MG63 (cell line): Measurements from ENCODE around the gene FMO2. TPM values are rescaled to one million over a fixed set of nuclear protein-coding genes. Genes with fewer than 3 reads are reported as not detected.
A peak's percentile ranks its signal among the peaks of the same experiment; 100 is the strongest.
"Not testable (repeated sequence)": the region's sequence is repeated elsewhere in the genome, so short reads cannot be mapped to it uniquely, and the experiment has no call there.

Experiments
- DNase-seq: peaks from one replicate; pipeline ENCODE4 v3.0.0-alpha.2; 2020
- H3K27me3 ChIP-seq: fragments of 250-450 bp; sonication (Bioruptor Pico); 2 replicates; pipeline ENCODE4 v1.5.1; 2020; ENCODE audit warnings: mild to moderate bottlenecking, moderate library complexity
- H3K36me3 ChIP-seq: fragments of 250-450 bp; sonication (Bioruptor Pico); 2 replicates; pipeline ENCODE4 v1.5.1; 2020; ENCODE audit warnings: mild to moderate bottlenecking, moderate library complexity
- H3K4me3 ChIP-seq: fragments of 250-450 bp; sonication (Bioruptor Pico); 2 replicates; pipeline ENCODE4 v1.5.1; 2020; ENCODE audit warnings: mild to moderate bottlenecking, moderate library complexity
- H3K9me3 ChIP-seq: fragments of 250-450 bp; sonication (Bioruptor Pico); 2 replicates; pipeline ENCODE4 v1.5.1; 2020; ENCODE audit warnings: mild to moderate bottlenecking, moderate library complexity
- total RNA-seq: library from RNA; depleted of rRNA; stranded (reverse); fragments of >200 nt; shearing (Covaris generic); gene quantifications from 2 replicates; pipeline ENCODE4 v1.2.3, GENCODE V29; 2014; ENCODE audit warnings: low replicate concordance

Gene FMO2
- total RNA-seq, 1 experiment from 2014 or later = not detected

DNA sequence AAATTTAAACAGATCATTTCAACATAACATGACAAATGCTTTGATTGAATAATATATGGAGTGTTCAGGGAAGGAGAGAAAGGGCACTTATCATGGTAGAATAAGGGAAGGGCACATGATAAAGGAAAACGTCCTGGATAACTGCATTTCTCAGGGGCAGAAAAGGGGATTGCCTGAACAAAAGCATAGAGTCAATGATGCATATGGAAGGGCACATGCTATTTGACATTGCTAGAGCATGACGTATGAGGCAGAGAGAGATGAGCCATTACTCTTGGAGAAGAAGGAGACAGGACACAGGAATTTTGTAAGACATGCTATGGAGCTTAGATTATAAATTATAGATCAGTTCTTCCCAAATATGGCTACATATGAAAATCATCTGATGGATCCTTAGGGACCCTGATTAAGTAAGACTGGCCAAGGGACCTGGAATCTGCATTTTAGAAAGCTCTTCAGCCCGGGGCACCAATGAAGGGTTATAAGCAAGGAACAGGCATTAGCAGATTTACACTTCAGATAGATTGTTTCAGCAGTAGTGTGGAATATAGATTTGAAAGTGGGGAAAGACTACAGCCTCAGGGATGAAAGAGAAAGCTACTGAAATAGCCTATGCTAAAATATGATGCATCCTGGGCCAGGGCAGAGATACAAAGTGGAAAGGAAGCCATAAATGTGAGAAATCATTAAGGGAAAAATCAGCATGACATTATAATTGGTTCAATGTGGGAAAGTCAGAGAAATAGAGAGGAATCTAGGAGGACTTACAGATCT, 21.3 kb downstream of the FMO2 start:
- H3K4me3 ChIP-seq = no peak overlapping the region
- no peaks in the 10 kb centered on the region for H3K9me3 ChIP-seq
- no peaks in the 10 kb centered on the region; the same call in 1 of the 2 replicates for H3K27me3 ChIP-seq
- H3K36me3 ChIP-seq = no peaks in the 10 kb centered on the region
- no peak for DNase-seq

DNA sequence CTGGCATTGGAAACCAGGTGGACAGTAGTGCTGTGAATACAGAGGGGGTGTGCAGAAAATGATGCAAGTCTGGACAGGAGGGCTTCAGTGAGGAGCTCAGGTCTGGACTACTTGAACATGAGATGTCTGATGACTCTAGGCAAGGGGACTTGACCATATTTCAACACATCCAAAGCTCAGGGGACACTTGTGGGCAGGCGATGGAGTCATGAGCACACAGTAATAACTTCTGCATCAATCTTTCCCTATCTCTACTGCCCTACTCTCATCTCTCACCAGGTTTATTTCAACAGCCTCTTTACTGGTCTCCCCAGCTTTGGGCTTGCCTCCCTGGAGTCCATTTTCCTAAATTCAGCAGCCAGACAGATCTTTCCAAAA, 21.9 kb downstream of the FMO2 start:
- Histone ChIP-seq H3K27me3 (no peaks in the 10 kb centered on the region; the same call in 1 of the 2 replicates), H3K4me3 (no peak overlapping the region), H3K36me3 (no peaks in the 10 kb centered on the region), H3K9me3 (no peaks in the 10 kb centered on the region)
- no peak for DNase-seq

GRCh38 chr1:171207377-171207776, 22.3 kb downstream of the FMO2 start:
- no peak for DNase-seq
- no peaks in the 10 kb centered on the region for H3K27me3 ChIP-seq
- no peaks in the 10 kb centered on the region for H3K9me3 ChIP-seq

DNA sequence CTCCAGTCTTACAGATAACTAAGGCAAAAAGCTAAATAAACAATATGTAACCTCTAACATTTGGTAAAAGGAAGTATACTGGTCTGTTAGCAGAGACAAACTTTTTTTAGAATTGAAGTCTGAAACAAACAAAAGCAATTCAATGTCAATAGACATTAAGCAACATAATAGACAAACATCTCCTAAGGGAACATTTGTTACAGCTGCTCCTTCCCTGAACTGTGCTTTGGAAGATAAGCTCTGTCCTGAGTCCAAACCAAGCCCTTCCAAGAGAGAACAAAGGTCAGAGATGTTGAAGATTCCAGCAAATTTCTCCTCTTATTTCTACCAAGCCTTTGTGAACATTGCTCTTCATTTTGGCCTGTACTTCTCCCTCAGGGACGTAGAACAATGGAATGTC, 25.3 kb downstream of the FMO2 start:
- no peaks in the 10 kb centered on the region for H3K36me3 ChIP-seq
- no peaks in the 10 kb centered on the region for H3K27me3 ChIP-seq
- H3K9me3 ChIP-seq = no peaks in the 10 kb centered on the region
- H3K4me3 ChIP-seq = no peak overlapping the region
- DNase-seq = no peak

More at GRCh38 chr1:171207377-171207776, 22.3 kb downstream of the FMO2 start:
- Histone ChIP-seq H3K4me3 (no peak overlapping the region), H3K36me3 (no peaks in the 10 kb centered on the region)

DNA sequence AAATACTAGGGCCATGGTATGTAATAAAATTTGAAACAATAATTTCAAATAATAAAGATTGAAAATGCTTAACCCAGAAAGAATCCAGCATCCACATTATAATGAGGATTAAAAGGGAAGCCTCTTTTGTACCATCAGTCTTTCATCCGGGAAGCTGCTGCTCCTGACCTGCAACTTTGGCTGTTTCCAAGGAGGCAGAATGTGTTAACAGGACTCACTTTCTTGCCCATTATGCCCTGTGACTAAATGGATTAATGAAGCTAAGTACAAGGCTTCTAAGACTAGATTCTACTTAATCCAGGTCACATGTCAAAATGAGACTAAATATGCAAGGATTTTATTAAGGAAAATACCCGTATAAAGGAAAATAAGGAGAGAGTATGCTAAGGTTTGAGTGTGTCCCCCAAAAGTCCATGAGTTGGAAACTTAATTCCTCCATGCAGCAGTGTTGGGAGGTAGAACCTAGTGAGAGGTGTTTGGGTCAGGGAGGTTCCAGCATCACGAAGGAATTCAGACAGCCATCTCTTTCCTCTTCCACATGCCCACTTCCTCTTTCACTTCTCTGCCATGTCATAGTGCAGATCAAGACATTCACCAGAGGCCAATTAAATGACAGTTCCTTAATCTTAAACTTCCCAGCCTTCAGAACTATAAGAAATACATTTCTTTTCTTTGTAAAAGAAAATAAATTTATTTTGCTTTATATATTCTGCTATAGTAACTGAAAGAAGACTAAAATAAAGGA, 27.7 kb downstream of the FMO2 start:
- no peaks in the 10 kb centered on the region for H3K9me3 ChIP-seq
- no peaks in the 10 kb centered on the region for H3K36me3 ChIP-seq
- no peak overlapping the region for H3K4me3 ChIP-seq
- H3K27me3 ChIP-seq = no peaks in the 10 kb centered on the region
- no peak for DNase-seq

DNA sequence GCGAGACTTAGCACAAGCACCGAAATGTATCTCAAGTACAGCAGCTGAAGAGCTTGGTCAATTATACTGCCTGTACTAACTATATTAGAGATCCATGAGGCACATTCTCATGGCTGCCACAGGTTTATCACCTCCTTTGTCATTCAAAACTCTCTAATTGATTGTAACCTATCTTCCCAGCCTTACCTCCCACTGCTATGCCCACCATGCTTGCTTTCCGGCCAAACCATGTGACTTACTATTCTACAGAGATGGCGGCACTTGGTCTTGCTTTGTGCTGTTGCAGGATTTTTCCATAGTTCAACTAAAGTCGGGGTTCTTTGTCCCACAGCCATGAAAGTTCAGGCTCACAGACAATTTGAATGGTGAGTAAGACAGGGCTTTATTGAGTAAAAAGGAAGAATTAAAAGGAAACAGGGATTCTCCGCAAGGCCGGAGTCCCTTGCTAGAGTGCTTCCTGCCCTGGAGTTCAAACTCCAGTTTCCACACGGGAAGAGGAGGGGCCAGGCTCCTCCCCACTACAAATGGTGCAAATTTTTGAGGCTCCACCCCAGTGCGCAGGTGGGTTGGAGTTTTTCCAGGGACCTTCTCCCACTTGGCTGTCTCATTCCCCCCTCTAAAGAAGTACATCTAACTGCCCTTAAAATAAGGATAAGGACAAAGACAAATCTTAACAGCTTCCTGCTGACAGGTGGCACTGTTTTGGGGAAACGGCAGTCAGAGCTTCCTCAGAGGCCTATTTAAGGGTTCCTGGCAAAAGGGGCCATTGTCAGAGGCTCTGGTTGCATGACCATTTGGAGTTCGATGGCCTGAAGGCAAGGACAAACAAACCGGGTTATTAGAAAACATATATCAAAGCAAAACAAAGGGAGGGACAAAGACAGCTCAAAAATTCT, 28.7 kb downstream of the FMO2 start:
- Histone ChIP-seq H3K27me3 (no peaks in the 10 kb centered on the region), H3K36me3 (no peaks in the 10 kb centered on the region), H3K4me3 (no peak overlapping the region), H3K9me3 (no peaks in the 10 kb centered on the region)
- no peak for DNase-seq

DNA sequence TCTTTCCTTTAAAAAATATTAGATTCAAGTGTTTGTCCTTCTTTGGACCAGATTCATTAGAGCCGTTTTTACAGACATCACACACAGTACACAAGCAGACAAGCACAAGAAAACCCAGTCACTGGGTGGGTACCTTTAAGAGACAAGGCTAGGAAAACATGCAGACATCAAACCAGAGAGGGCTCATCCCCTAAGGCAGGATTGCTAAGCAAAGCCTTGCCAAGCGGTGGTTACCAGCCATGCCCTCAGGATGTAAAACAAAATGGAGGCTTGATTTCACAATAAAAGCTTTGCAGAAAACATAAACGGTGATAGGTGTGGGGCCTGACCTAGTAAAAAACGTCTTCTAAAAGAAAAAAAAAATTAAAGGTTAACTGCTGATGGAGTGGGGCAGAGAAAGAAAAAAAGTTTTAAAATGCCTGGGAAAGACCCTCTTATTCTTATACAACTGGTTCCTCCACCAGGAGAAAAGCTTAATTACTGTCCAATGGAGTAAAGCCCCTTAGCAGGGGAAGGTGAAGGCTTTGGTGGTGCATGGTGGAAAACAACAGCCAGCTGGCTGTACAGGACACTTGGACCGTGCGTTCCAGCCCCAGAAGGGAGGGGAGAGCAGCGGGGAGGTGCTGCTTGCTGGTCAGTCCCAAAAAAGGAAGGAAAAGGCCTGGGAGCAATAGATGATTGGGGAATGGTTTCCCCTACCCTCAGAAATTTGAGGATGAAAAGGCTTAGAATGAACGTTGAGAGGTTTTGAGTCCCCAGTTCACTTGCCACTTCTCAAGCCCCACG, 32.8 kb downstream of the FMO2 start:
- H3K9me3 ChIP-seq = no peaks in the 10 kb centered on the region
- H3K27me3 ChIP-seq = no peaks in the 10 kb centered on the region
- no peak for DNase-seq
- H3K36me3 ChIP-seq = no peaks in the 10 kb centered on the region
- no peak overlapping the region for H3K4me3 ChIP-seq

DNA sequence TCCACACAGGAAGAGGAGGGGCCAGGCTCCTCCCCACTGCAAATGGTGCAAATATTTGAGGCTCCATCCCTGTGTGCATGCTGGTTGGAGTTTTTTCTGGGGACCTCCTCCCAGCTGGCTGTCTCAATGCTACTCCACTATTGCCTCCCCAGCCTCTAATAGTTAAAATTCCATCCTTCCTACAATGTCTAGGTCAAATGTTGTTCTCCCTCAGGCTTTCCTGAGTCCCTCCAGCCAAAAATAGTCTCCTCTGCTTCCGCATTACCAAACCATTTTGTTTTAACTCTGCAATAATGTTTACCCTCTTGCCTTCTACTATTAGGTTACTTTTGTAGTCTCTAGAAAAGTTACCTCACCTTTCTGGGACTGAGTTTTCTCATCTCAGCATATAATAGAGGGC, 33.6 kb downstream of the FMO2 start:
- DNase-seq = no peak
- no peaks in the 10 kb centered on the region for H3K9me3 ChIP-seq

DNA sequence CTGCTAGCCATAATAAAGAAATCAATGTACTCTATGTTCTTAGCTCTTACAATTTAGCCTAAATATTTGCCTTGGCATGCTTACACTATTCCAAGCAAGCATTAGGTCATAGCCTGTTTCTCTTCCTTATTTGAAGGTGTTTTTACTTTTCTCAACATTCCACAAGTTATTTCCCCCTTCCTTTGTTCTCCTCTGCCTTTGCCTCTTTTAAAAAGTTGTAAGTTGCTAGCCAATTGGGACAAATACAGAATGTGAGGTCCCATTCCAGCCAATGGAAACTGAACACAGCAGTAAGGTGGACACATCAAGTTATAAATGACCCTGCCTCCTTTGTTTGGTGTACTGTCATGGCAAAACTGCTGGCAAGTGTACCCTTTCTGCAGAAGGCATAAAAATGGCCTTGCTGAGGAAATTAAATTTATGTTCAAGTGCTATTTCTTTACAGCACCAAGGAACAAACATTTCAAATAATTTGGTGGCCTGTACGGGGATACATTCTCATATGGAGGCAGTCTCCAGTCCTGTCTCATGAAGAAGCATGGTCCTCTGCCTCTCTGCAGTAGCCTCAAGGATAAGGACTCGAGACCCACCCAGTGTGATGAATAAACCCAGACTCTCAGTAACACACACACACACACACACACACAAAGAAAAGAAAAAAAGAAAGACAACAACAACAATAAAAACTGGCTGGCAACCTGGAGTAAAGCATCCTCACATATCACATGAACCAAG, 34.4 kb downstream of the FMO2 start:
- DNase-seq = no peak
- H3K4me3 ChIP-seq = no peak overlapping the region
- no peaks in the 10 kb centered on the region for H3K36me3 ChIP-seq
- no peaks in the 10 kb centered on the region for H3K27me3 ChIP-seq
- H3K9me3 ChIP-seq = no peaks in the 10 kb centered on the region

More for the DNA sequence above, 33.6 kb downstream of the FMO2 start:
- Histone ChIP-seq H3K36me3 (no peaks in the 10 kb centered on the region), H3K4me3 (no peak overlapping the region), H3K27me3 (no peaks in the 10 kb centered on the region)

GRCh38 chr1:171220081-171220420, 35.0 kb downstream of the FMO2 start:
- no peaks in the 10 kb centered on the region for H3K27me3 ChIP-seq
- no peak overlapping the region for H3K4me3 ChIP-seq
- no peaks in the 10 kb centered on the region for H3K9me3 ChIP-seq
- H3K36me3 ChIP-seq = no peaks in the 10 kb centered on the region
- DNase-seq = peak; percentile 42

- peak; percentile 24 for DNase-seq
- Histone ChIP-seq H3K36me3 (no peaks in the 10 kb centered on the region), H3K27me3 (no peaks in the 10 kb centered on the region), H3K9me3 (no peaks in the 10 kb centered on the region), H3K4me3 (peak overlapping the region; percentile 26)
Observed at GRCh38 chr1:171220581-171221054, 35.5 kb downstream of the FMO2 start.

DNA sequence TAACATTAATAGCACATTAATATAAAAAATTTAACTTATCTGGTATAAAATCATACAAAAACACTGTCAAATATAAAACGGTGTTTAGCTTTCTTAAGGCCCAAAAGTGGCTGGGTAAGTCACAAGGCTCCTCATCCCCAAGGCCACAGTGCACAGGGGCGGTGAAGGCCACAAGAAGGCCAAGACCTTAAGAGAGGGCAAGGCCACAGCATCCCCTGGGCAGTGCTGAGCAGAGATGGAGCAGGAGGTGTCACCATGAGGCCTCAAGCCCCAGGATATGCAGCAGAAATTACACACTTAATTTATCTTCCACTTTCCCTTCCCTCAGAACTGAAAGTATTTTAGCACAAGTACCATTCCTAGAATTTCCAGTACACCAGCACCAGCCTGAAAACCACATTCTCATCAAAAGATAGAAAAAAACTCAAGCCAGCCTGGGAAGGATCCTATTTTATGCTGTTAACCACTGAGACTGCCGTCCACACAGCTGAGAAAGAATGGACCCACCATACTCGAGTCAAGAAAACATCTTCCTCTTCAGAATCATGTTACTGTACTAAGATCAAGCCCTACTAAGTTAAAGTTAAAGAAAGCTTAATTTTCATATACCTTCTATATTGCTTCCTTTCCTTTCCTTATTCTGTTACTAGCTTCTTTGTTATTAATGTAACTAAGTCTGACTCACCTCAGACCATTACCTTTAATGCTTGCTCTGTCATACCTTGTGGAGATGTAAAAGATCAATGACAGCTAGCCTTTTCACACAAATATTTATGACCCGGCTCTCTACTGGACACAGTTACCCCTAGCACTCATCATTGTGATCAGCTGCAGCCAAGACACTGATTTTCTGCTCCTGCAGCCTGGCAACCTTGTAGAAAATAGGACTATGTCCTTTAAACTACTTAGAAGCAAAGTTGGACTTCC, 36.8 kb downstream of the FMO2 start:
- H3K4me3 ChIP-seq = no peak overlapping the region
- no peak for DNase-seq
- H3K9me3 ChIP-seq = no peaks in the 10 kb centered on the region
- H3K27me3 ChIP-seq = no peaks in the 10 kb centered on the region
- H3K36me3 ChIP-seq = no peaks in the 10 kb centered on the region

GRCh38 chr1:171222936-171223335, 37.8 kb downstream of the FMO2 start:
- DNase-seq = no peak
- Histone ChIP-seq H3K36me3 (no peaks in the 10 kb centered on the region), H3K4me3 (no peak overlapping the region)

DNA sequence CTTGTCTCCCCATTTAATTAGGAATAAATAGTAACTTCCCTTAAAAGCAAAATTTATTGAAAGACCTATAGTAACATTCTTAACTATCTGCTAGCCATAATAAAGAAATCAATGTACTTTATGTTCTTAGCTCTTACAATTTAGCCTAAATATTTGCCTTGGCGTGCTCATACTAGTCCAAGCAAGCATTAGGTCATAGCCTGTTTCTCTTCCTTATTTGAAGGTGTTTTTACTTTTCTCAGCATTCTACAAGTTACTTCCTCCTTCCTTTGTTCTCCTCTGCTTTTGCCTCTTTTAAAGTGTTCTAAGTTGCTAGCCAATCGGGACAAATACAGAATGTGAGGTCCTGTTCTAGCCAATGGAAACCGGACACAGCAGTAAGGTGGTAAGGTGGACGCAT, 39.2 kb downstream of the FMO2 start:
- not testable (repeated sequence) for DNase-seq

More at GRCh38 chr1:171222936-171223335, 37.8 kb downstream of the FMO2 start:
- Histone ChIP-seq H3K27me3 (no peaks in the 10 kb centered on the region), H3K9me3 (no peaks in the 10 kb centered on the region)

More for the DNA sequence above, 39.2 kb downstream of the FMO2 start:
- H3K27me3 ChIP-seq, H3K36me3 ChIP-seq, H3K9me3 ChIP-seq, H3K4me3 ChIP-seq: not testable (repeated sequence)
